Activated CD4-positive, alpha-beta T cell treated with anti-CD3 and anti-CD28 coated beads for 24 hours (primary cell): ENCODE data around the gene OPA1.

ENCODE experiments used
- DNase-seq, 2 donors: peaks; one replicate each; pipeline ENCODE4 v3.0.0-alpha.2; 2020; ENCODE audit warnings: low read depth in 2 of 2

OPA1 gene

DNA sequence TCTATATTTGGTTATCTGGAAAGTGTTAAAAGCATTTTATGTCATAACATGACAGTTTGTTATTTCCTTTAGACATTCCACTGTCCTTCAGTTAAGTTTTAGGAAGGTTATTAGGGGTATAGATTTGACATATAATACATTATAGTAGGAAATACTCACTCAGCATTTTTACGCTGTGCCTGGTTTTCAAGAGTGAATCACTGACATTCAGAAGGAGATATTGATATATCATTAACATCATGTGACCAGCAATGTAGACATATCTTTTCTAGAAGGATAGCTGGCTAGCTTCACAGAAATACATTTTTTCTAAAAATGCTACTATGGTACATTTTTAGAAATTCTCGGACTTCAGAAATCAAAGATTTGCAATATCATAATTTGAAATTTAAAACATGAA lies 57.6 kb downstream of the OPA1 start:
- DNase-seq: no peak

DNA sequence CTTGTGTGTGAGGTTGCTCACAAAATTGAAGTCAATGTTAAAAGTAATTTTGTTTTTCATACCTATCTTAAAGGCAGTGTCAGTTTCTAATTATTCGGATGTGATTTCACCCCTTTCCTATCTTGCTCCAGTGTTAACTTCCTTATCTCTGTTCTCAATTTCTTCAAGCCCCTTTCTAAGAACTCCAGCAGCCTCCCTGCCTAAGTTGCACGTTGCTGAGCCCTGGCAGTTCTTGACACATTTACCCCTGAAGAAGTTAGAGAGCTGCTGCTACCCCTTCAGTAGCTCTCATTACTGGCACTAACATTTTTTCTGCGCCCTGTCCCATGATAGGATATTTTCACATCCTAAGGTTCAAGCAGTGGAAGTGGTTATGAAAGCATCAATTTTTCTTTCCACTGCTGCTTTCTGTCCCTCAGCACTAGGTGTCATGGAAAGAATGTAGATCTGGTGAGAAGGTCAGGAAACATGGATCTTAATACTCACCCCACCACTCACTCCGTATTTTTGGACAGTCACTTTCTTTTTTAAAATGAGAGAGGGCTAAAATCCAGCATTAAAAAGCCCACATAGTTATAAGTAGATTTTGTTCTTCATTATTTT lies 62.9 kb downstream of the OPA1 start:
- no peak for DNase-seq

DNA sequence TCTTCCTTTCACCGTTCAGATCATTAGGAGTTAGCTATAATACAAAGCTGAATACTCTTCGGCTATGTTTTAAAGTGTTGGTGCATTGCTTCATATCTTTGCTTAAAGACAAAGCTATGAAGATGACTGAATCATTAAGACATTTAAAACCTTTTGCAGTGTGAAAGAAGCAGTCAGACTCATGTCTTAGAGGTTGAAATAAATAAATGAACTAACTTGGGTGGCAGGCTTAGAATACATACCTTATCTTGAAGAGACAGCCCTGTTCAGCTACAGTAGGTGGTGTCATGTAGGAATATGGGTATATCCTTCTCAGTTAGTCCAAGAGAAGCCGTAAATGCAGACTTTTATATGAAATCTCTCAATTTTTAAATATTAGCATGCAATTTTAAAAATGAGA lies 63.4 kb downstream of the OPA1 start:
- DNase-seq: no peak

DNA sequence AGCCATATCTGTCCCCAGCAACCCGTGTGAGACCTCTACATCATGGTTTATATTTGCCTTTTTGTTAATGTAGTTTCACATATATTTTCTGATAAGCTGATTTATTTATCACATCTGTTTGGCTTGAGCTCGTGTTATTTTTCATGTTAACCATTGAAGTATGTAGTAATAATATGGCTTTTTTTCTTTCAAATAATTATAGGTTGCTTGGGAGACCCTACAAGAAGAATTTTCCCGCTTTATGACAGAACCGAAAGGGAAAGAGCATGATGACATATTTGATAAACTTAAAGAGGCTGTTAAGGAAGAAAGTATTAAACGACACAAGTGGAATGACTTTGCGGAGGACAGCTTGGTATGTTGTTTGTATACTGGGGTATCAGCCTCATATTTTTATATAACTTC lies 63.9 kb downstream of the OPA1 start:
- DNase-seq: no peak

DNA sequence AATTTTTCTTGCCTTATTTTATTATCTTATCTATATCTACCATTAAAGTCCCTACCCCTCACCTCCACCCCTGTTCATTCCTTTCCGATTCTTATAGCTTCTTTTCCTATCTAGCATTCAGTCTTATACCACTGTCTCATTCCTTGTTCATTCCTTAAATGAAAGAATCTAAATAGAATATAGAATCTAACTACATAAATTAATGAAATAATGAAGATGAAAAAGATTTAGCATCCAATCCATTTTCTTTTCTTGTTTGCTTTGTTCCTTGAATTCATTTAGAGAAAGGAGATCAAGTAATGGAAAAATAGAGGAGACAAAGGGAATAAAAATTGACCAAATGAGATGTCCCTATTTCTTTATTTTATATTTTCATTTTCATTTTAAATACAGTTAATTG lies 67.2 kb downstream of the OPA1 start:
- DNase-seq: no peak

DNA sequence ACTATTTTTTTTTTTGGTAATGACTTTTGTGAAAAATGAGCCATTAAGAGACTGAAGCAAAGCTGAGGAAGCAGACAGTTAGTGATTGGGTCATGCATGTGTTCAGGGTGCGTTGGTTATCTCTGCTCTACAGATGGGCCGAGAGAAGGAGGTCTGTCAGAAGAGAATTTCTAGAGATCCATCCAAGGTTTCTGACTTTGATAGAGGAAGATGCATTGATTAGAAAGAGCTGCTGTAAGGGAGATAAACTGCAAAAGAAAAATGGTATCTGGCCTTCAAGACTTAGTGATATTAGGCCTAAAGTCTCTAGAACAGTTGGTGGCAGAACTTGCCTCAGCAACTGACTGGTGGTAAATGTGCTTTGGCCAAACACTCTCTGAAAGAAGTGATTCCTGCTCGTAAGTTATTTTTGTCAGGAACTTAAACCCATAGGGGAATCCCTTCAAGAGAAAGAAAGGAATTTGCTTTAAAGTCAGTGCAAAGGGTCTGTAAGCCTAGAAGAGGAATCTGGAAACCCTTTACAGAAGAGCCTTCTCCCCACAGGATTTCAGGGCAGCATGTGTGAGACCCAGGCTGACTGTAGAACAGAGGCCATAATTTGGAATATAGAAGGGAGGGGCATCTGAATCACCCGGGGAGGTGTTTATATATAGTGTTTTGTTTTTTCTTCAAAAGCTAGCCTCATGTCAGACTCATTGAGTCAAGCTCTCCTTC lies 67.8 kb downstream of the OPA1 start:
- DNase-seq: no peak

DNA sequence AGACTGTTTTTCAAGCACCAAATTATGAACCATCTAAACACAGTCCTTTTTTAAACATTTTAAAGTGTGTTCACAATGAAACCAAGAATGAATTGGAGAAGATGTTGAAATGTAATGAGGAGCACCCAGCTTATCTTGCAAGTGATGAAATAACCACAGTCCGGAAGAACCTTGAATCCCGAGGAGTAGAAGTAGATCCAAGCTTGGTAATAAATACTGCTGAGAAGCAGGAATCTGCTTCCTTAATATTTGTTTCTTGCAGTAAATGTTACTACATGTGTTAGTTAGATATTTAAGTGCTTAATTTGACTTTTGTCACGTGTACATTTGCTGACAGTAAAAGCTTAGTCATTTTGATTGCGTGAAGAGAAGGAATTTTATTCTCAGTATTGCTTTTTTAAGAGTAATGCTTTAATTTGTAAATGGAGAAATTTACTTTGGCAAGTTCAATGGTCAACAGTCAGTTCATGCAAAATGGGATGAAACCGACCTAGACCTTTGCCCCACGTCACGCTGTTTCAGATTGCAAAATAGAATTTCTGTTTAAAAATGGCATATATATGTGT lies 69.8 kb downstream of the OPA1 start:
- DNase-seq: no peak

DNA sequence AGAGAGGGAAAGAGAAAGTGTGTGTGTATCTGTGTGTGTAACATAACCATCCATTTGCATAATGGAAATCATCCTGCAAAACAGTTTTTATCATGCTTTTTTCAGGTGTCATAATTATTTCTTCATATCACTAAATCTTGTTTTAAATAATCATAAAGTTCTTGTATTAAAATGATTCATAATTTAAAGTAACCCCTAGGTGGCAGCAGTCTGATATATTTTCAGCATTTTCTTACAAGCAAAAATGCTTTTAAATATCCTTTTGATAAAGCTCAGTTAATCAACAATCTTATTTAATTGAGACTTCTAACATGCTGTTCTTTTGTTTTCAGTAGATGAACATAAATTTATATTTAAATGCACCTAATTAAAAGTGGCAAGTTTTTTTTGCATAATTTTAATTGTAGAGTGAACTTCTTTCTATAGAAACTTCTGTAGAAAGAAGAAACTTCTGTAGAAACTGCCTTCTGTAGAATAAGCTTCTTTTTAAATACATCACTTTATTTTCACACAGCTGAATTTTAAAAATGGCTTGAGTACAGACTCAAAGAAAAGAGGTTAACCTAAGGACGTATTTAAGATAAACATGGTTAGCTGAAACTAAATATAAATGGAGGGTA lies 72.5 kb downstream of the OPA1 start:
- no peak for DNase-seq

DNA sequence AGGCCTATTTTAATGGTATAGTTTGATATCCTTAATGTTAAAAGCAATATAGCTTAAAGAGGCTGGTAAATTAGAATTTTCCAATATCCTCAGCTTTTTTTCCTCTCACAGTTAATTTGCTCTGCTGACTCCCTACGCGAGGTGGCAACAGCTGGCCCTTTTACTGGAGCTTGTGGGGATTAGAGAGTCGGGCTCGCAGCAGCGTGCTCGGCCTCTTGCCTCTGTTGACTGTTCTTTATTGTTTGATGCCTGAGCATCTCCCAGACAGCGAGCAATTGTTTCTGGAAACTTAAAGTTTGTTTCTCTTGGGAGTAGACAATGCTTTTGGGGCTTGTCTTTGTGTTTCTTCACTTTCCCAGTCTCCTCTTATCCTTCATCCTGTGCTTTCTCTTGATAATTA lies 80.8 kb downstream of the OPA1 start:
- no peak for DNase-seq

DNA sequence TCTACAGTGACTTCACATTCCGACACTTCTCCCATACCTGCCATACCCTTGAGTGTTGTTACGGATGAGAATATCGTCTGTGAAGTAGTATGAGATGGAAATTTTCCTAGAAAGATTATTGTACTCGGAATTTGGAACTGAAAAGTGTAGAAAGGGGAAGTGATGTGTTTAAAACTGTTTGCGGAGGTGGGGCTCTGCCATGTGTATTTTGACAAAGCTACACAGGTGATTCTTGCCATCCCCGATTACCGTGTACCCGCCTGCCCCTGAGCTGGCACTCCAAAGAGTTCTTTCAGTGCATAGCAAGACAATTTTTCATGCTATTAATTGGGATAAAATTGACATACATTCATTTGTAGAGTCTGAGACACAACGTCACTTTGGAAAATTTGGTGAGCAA lies 81.7 kb downstream of the OPA1 start:
- DNase-seq: no peak

DNA sequence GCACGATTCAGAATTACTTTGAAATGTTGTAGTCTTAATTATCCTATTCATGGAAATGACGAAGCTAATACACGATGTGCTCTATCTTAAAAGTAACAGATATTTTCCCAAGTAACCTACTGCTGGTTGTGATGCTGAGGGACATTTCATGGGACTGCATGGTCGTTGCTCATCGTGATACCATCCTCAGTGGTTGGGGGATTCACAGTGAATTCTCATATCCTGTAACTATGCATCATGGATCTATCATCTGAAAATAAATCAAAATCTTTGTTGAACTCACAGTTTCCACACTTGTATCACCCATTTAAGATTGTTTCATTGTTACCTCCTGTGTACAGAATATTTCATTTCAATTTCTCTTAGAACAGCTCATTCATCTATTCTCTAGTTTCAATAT lies 84.7 kb downstream of the OPA1 start:
- DNase-seq: no peak

DNA sequence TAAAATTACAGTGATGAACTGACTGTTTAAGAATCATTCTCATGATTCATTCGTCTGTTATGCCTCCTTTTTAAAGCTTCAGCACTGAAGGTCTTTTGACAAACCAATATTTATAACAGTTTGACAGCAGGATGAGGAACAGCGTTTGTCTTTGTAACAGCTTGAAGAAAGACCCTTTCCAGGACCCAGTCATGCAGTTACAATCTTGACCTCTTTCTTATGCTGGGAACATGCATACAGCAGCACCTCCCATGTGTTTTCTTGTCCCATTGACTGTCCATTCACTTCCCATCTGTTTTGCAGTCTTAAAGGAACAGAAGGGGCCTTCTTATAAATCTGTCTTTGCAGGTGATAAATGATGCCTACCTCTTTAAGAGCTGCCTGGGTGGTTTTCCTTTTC lies 87.2 kb downstream of the OPA1 start:
- no peak for DNase-seq

DNA sequence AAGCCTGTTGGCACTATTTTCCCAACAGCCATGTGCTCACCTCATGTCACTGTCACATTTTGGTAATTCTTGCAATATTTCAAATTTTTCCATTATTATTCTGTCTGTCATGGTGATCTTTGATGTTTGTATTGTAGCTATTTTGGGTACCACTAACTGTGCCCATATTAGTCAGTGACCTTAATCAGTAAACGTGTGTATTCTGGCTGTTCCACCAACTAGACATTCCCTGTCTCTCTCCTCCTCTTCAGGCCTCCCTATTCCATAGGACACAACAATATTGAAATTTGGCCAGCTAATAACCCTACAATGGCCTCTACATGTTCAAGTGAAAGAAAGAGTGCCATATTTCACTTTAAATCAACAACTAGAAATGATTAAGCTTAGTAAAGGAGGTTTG lies 88.6 kb downstream of the OPA1 start:
- no peak for DNase-seq

DNA sequence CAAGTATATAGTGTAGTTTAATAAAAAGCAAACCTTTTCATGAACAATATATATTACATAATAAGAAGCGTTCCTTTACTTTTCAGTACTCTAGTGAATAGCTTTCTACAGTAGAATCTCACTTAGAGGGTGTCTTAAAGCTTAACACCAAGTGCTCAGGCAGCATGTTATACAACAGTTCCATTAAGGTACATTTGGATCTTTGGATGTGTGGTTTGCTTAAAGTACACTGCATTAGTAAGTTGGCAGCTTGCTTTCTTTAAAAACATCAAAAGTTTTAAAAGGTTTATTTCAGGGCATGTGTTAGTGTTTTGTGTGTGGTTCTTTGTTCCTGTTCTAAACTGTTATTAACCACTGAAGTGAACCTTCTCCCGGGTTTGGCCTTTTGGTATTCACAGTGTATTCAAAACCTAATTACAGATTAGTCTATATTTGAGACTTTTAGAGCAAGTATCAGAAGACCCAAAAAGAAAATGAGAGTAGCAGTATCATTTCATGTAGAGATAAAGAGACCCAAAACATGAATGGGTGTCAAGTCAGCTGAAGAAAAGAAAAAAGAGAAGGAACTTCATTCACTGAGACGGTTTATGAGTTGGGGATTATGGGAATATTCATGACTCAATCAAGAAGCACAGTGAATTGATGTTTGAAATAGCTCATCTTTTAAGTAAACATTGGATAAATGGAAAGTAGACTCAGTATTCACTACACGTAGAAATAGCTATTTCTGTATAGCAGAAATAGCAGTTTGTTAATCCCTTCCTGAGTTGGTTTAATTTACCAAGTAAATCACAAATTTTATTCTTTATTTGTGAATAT lies 93.9 kb downstream of the OPA1 start:
- DNase-seq: no peak

DNA sequence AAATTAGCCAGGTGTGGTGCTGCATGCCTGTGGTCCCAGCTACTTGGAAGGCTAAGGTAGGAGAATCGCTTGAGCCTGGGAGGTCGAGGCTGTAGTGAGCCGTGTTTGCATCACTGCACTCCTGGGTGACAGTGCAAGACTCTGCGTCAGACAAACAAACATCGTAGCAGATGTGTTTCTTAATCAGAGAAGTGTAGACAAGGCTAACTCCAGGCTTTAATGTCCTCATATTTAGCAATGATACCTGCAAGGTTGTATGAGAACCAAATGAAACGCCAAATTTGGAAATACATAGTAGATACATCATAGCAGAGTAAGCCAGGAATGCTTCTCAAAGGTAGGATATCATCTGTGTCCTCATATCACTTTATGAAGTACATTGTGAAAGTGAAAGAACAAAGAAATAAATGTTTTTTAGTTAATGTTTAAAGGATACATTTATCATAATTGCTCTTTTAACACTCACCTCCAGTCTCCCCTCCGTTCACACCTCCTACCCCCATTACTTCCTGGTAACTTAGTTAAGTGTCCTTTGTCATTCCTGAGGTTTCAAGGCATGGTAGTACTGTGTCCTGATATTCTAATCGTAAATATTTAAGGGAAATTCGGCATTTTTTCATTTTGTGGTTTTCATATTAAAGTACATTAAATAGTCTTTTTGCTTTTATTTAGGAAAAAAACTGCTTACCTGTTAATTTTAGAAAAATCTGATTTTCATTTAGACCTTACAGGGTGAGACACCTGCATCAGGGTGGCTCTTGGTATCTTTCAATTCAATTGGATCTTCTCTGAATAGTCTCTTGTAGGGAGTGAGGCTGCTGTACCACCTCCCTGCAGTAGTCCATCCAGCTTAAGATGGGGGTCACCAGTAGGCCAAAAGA lies 96.1 kb downstream of the OPA1 start:
- no peak for DNase-seq

DNA sequence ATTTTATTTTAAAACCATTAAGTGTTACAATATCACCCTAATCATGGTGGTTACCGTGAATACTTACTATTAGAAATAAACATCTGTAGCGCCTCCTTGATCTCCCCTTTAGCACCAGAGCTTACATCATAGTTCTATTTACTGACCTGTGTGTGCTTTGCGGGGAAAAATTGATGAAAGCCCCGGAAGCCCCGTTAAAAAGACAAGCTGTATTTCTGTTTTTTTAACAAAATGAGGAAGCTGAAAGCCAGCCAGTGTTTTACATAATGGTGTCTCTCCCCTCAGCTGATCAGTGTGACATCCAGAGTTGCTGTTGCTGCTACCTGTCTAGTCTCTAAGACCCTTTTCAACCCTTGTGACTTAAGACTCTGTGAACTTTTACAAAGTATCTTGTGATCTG lies 100.8 kb downstream of the OPA1 start:
- no peak for DNase-seq

DNA sequence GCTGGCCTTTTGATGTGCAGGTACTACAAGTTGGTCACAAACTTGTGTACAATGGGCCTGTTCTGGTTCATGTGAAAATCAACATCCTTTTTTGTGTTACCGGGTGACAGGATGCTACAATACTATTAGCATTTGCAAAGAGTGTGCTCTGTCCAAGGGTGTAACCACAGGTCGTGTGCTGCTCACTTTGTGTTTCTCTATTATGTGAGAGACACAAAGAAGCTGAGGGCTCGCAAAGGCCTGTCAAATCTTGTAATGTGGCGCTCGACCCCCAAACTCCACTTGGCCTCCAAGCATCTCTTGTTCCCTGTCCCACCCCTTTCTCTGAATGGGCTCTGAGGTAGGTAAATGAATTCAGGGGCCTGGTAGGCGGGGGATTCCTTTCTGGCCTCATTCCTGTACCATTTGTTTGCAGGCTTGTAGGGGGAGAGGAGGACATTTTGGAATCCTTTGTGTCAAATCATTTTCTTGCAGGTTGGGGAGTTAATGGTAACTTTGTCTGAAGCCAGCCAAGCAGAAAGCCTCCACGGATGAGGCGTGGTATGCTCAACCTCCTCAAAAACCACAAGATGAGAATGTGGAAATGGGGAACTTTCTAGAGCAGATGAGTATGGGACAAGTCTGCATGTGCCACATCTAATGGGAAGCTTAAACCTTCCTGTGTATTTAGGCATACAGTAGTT lies 109.1 kb downstream of the OPA1 start:
- no peak for DNase-seq

DNA sequence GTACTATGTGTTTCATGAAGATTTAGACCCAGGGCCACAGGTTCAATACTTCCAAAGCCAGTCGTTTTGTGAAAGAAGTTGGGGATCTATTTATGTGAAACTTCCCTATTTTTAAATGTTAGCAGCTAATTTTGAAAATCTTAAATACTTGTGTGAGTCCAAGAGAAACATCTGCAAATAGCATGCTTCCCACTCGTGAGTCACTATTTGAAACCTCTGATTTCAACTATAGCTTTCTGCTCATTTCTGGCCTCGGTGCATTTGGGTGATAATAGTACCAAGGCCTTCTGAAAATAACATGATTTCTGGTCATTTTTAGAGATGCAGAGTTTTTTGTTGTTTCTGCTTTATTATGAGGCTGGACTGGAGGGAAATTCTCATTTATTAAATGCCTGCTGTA lies 110.0 kb downstream of the OPA1 start:
- DNase-seq: no peak

DNA sequence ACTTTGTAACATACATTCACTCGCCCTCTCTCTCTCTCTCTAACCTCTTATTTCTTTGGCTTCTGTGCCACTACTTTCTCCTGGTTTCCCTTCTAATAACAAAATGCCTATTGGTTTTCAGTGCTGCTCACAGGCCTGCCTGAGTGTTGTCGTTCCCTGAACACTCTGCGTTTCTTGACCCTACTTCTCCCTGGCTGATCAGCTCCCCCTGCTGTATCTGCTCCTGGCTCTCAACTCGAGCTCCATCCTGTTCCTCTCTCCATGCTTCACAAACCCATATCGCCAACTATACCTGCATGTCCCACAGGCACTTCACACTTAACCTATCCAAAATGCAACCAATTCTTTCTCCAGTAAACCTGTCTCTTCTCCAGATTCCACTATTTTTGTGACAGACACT lies 111.4 kb downstream of the OPA1 start:
- no peak for DNase-seq

DNA sequence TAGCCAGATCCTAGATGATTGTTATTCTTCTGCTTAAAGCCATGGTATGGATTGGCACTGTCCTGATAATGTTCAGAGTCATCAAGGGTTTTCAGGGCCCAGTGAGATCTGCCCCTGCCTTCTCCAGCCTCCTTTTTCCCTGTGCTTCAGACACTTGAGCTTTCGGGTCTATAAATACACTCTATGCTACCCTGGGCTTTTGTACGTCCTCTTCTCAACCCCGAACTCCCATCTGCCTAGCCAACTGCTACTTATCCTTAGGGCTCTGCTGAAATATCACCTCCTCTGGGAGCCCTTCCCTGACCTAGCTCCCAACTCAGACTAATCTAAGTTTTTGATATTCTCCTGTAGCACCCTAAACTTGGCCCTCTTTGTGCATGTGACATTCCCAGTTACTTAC lies 115.3 kb downstream of the OPA1 start:
- DNase-seq: no peak
